HG03196 (cell line): ENCODE results near the gene VIPAS39.
"Not testable (repeated sequence)": the region's sequence is repeated elsewhere in the genome, so short reads cannot be mapped to it uniquely, and the experiment has no call there.

ENCODE experiments used
- ATAC-seq: cut with Tn5 transposase; IDR thresholded peaks from one replicate; pipeline ENCODE4 v1.9.1; 2021; ENCODE audit not compliant: unreplicated experiment

VIPAS39 gene

DNA sequence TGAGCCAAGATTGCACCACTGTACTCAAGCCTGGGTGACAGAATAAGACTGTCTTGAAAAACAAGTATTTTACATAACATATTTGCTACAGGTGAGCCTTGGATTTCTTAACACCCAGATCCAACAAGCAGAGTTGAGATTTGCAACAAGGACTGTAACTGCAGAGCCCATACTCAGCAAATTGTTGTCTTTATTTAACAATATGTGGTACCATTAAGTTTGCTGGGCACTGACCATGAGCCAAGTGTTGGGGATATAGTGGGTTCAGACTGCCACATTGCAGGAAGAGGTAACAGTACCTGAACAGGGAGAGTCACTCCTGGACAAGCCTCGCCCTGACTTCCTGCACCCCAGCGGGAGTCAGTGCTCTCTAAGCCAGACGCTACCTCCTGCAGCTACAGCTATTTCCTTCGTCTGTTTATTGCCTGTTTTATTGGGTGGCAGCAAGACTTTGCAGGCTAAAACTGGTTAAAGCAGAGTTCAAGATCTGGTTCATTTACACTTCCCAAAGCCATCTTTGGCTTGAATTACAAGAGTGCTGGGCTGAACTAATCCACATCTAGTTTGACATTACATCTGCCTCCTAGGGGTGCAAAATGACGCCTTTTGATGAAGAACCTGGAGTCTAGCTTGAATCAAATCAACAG lies 12.9 kb upstream of the VIPAS39 start:
- ATAC-seq = no peak

DNA sequence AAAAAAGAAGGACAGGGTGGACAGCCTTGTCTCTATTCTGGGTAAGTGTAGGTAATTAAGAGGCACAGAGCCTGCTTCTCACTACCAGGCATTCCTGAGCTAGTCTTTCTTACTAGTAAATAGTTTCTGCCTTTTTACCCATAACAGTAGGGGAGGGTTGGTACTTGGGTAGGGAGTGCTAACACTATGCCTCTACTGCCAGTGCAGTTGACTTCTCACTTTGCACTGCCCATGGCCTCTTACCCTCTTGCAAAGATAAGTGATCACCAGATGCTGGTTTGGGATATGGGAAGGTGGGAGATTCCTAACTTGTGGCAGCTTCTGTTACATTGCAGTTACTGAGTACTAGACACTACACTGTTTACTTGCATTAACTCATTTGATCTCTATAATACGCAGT lies 12.1 kb upstream of the VIPAS39 start:
- no peak for ATAC-seq

DNA sequence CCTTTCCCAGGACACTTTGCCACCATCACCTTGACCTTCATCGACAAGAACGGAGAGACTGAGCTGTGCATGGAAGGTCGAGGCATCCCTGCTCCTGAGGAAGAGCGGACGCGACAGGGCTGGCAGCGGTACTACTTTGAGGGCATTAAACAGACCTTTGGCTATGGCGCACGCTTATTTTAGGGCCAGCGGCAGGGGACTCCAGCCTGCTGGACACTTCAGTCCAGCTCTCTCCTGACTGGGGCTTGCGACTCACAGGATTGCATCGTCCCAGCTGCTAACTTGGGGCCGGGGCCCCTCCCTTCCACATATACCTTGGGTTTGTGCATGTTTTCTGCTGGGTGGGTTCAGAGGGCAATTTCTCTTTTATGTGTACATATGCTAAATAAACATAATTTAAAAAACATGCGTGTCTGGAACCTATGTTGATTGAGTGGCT lies 11.7 kb upstream of the VIPAS39 start:
- no peak for ATAC-seq

DNA sequence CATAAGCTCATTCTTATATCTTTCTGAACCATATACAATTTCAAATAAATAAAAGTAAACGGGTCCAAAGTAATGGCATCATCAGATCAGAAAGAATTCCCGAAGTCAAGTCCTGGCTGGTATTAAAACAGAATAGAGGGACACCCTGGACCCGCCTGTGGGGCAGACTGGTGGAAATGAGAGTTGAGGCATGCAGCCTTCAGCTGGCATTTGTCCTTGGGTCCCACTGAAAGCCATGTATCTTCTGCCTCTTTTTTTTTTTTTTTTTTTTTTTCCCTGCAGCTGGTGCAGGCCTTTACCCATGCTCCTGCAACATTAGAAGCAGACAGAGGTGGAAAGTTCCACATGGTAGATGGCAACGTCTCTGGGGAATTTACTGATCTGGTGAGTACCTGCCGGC lies 10.4 kb upstream of the VIPAS39 start:
- ATAC-seq = no peak

DNA sequence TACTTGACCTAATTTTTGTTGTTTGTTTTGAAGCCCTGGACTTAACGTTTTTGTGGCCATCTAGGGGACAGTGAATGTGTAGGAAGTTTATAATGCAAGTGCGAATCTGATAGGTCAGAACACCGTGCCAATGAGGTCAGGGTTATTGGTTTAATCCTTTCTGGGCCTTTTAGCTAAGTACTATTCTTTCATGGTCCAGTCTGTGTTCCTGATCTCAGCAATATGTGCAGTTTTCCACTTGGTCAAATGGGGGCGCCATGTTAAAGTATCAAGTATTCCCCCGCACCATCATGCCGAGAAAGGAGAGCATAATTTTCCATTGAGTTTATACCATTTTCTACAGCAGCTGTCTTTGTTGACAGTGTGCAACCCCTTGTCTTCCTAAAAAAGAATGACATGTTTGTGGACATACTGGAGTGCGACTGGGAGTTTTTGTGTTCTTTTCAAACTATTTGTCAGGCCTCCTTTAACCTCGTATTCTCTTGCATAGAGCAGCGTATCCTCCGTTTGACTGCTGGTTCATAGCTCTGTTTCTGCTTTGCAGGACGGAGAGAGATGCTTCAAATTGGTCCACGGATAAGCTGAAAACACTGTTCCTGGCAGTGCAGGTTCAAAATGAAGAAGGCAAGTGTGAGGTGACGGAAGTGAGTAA lies 1.8 kb upstream of the VIPAS39 start:
- no peak for ATAC-seq

DNA sequence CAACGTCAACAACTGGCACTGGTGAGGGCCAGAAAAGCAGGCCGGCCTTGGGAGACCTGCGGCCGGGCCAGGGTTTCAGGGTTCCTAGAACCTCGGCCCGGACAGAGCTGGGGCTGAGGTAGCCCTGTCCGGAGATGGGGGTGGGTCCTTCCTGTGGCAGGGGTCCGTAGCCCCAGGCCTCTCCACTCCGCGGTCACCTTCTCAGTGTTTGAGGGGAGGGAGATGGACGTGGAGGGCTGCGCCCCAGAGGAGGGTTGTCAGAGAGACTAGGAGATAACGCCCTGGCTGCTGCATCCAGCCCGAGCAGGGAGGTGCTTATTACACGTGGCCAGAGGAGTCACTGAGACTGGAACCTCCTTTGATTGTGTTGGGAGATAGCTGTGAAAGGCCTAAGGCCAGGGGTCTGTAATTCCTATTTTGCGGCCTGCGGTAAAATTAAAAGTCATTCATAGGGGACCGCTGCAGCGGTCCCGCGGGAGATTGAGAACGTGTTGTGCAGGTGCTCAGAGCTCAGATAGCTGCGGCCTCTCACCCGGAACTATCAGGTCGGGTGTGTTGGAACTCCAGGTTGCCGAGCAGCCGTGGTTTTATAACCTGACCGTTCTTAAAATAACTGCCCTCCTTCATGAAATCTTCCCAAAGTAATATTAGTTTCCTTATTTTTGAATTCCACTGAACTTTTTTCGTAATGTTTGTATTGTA lies 999 bp upstream of the VIPAS39 start:
- ATAC-seq = peak; percentile 9

DNA sequence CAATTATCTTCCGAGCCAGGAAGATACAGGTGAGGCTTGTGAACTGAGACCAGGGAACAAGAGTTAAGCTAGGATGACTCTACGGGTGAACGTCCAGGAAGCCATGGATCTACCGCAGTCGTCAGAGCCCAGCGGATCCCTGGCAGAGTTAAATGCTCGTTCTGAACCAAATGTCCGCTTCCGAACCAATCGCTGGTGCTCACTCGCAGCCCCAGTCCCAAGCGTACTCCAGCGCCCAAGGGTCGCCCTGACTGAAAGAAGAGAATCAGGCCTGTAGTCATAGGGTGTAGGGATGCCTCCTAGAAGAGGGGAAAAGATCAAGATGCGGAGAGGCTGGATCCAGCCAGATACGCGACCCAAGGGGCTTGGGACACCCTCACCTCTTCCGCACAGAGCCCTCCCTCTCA lies 283 bp downstream of the VIPAS39 start:
- peak; percentile 4 for ATAC-seq

DNA sequence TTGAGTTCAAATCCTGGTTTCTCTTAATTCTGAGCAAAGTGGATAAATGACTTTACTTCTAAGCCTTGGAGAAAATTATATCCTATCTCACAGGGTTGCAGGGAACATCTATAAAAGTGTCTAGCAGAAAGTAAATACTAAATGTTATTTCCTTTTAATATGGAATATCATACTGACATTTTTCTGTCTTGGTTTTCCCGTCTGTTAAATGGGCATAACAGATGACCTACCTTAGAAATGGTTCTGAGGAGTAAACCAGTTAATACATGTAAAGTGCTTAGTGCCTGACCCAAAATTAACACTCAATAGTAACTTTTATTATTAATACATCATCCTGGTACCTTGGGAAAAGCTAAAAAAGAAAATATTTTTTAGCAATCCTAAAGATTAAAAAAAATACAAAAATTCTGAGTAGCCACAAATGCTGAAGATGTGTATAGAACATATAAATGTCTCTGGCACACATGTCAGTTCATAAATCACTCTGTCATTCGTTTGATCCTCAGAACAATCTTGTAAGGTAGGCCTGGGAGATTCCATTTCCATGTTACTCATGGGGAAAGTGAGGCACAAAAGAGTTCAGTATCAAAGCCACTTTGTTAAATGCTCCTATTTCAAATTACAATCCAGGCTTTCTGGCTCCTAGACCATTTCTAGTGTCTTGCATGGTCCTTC lies 1.3 kb downstream of the VIPAS39 start:
- ATAC-seq = no peak

DNA sequence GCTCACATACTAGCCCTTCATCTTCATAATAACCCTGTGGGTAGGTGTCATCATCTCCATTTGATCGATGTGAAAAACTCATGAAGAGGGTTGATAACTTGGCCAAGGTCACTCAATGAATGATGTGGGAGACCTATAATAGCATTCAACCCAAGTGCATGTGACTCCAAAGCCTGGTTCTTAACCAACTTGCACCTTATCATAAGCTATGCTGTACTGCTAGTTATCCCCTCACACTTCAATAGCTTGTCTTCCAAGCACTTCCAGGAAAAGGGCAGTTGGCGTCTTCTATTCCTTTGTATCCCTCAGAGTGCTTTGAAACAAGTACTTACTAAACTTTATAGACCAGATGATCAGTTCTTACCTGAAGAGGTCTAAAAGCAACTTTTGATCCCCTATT lies 15.2 kb downstream of the VIPAS39 start:
- no peak for ATAC-seq

DNA sequence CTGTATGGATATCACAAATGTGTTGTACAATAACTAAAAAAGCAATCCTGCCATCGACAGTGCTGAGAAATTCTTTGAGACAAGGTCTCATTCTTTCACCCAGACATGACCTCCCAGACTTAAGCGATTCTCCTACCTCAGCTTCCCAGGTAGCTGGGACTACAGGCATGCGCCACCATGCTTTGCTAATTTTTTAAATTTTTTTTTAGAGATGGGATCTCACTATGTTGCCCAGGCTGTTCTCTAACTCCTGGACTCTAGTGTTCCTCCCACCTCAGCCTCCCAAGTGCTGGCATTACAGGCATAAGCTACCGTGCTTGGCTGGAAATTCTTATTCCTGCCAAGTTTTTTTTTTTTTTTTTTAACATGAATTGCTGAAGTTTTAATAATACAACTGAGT lies 17.5 kb downstream of the VIPAS39 start:
- ATAC-seq = no peak

DNA sequence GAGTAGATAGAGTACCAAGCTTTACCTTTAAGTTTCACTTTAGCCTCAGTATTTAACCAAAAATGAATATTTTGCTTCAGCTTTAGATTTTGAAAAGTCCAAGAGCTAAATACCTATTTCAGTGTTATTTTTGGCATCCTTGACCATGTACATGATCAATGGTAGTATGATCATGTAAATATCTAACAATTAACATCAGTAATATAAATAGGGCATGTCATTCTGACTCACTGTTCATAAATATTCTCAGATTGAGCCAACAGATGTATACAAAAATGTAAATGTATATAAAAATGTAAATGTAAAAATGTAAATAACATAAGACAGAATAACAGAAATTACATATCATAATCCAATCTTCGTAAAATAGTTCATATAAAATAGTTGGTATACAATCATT lies 18.8 kb downstream of the VIPAS39 start:
- ATAC-seq = no peak

DNA sequence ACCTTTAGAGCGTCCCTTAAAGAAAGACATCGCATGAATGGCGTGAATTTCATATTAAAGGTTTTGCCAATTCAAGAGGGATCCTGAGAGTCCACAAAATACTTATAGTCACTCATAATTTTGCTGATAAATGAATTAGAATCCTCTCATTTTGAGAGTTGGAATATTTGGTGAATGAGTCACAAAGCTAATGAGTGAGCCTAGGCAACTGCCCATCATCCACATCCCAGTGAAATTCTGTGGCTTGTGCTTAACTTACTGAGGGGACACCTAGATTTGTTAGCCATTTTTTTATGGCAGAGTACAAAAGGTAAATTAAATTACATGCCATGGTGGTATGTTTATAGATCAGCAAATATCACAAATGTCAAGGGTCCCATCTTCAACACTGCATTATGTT lies 21.4 kb downstream of the VIPAS39 start:
- no peak for ATAC-seq

DNA sequence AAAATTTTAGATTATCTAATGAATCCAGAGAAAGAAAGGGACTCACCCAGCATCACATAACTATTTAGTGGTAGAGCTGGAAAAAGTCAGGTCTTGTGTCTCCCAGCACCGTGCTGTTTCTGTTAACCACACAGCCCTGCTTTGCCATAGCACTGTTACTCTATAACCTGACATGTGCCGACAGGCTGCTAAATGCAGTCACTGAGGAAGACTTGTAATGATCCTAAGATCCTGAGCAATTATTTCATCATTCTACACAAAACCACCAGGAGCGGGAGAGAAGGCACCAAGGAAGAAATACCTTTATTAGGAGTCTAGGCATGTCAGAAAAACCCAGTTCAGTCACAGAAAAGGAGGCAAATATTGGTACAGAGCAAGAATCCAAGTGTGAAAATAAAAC lies 31.0 kb downstream of the VIPAS39 start:
- no peak for ATAC-seq

DNA sequence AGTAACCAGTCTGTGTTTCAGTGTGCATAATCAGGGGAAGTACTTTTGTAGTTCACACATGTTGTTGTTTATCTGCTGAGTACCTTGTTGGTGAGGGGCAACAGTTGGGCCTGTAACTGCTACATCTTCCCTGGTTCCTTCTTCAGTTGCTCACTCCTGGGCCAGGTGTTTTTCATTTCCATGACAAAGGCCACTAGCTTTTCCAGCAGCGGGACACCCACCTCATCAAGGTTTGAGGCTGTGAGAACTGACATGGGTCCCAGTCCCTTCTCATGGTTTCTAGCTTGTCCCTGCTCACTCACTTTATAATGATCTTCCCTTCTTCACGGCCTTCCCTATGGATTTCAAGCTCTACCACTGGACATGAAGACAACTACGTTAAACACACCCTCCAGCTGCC lies 32.5 kb downstream of the VIPAS39 start:
- no peak for ATAC-seq

DNA sequence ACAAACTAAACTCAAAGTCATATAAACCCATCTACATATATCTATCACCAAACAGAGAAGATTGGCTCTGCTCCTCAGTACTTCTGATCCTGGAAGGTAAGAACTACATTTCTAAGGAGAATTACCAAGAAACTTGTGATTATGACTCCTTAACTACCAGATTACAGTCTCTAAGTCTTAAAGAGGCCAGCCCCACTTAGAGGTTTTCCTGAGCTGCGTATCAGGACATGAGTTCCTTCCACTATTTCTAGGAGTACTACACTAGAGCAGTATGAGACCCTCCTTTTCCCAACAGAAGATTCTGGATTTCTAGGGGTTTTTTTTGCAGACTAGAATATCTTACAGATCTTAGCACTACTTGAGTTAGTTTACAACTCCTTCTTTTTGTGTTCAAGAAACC lies 34.0 kb downstream of the VIPAS39 start, which contains the start of gene NOXRED1:
Gene NOXRED1, minus strand, starts transcription at position 101 of the 400 bp plus-strand sequence. CDS start 634 bp downstream, outside the sequence.
- no peak for ATAC-seq

DNA sequence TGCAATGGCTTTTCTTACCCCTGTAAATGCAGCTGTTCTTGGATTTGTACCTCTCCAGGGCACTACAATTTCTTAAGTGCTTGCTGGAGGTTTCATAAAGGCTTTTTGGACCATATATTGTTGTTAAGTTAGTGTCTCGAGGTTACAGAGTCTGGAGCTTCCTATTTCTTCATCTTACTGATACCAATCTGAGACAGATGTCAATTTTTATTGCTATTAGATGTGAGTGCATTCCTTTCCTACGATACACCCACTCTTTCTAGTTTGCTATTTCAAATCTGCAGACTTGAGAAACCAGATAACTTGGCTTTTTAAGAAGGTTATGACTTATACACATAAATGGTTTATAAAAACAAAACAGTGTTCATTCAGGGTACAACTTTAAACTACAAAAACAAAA lies 36.2 kb downstream of the VIPAS39 start:
- no peak for ATAC-seq

DNA sequence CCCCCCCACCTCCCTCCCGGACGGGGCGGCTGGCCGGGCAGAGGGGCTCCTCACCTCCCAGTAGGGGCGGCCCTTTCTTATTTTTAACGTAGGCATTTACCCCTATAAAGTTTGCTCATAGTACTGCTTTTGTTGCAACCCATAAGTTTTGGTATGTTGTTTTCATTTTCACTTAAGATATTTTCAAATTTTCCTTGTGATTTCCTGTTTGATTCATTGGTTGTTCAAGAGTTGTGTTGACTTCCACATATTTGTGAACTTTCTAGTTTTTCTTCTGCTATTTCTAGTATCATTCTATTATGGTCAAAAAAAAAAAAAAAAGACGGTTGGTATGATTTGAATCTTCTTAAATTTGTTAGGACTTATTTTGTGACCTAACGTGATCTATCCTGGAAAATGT lies 40.6 kb downstream of the VIPAS39 start:
- no peak for ATAC-seq

DNA sequence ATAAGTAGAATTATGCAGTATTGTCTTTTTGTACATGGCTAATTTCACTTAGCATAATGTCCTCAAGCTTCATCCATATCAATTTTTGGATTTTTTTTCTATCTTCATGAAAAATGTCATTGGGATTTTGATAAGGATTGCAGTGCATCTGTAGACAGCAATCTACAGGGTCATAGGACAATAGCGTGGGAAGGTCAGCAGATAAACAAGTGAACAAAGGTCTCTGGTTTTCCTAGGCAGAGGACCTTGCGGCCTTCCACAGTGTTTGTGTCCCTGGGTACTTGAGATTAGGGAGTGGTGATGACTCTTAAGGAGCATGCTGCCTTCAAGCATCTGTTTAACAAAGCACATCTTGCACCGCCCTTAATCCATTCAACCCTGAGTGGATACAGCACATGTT lies 41.3 kb downstream of the VIPAS39 start:
- ATAC-seq = not testable (repeated sequence)

DNA sequence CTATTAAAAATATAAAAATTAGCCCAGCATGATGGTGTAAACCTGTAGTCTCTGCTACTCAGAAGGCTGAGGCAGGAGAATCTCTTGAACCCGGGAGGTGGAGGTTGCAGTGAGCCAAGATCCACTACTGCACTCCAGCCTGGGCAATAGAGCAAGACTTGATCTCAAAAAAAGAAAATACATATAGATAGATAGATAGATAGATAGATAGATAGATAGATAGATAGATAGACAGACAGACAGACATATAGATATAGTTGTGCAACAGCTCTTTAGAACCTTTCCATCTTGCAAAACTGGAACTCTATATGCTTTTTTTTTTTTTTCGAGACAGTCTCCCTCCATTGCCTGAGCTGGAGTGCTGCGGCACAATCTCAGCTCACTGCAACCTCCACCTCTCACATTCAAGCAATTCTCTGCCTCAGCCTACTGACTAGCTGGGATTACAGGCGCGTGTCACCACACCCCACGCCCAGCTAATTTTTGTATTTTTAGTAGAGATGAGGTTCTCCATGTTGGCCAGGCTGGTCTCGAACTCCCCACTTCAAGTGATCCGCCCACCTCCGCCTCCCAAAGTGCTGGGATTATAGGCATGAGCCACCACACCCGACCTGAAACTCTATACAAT lies 41.9 kb downstream of the VIPAS39 start:
- not testable (repeated sequence) for ATAC-seq

DNA sequence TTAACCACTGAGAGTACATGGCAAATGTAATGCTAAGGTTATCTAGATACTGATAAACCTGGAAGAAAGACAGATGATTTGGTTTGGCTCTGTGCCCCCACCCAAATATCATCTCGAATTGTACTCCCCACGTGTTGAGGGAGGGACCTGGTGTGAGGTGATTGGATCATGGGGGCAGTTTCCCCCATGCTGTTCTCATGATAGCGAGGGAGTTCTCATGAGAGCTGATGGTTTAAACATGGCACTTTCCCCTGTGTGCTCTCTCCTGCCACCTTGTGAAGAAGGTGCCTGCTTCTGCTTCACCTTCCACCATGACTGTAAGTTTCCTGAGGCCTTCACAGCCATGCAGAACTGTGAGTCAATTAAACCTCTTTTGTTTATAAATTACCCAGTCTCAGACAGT lies 48.3 kb downstream of the VIPAS39 start:
- no peak for ATAC-seq

DNA sequence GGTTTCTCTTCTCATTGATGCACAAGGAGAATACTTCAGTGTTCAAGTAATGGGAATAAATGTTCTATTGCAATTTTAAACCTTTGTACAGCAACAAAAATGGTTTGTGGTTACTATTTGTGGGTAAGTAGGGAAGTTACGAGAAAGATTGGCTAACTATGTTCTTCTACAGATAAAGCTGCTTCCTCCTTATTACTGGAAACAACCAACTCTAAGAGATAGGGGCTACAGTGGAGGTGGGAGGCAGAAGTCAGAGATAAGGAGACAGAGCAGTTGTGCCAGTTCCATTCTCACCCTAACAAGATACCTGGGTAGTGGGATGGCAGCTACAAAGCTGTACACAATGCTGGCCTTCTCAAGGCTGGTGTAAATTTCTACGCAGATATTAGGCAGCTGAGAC lies 50.2 kb downstream of the VIPAS39 start:
- ATAC-seq = no peak
